Ramos (cell line): Measurements from ENCODE around the gene MAP3K6.

ENCODE experiments used
- in situ Hi-C: fragments of 300-500 bp; cut with MboI; formaldehyde crosslinking; loops from one replicate; pipeline ENCODE4 v1.14.3; 2022; ENCODE audit warnings: low sequenced_read_pairs; ENCODE audit not compliant: unreplicated experiment

MAP3K6 gene

GRCh38 chr1:27343639-27344025 is 23.1 kb downstream of the MAP3K6 start:
- in situ Hi-C loops, result no loop called here

- in situ Hi-C loops, result no loop called here
Observed at GRCh38 chr1:27342778-27343638, 23.8 kb downstream of the MAP3K6 start.

- in situ Hi-C loops, result no loop called here
Observed at GRCh38 chr1:27342391-27342777, 24.4 kb downstream of the MAP3K6 start.

GRCh38 chr1:27341525-27342252 is 25.1 kb downstream of the MAP3K6 start, which contains the start of gene SYTL1:
TSS of gene SYTL1 (plus strand) at chr1:27342022. CDS start at chr1:27345335, 3,313 bp downstream.
- in situ Hi-C loops, result no loop called here

GRCh38 chr1:27339213-27339612 is 27.5 kb downstream of the MAP3K6 start:
- in situ Hi-C loops, result no loop called here

DNA sequence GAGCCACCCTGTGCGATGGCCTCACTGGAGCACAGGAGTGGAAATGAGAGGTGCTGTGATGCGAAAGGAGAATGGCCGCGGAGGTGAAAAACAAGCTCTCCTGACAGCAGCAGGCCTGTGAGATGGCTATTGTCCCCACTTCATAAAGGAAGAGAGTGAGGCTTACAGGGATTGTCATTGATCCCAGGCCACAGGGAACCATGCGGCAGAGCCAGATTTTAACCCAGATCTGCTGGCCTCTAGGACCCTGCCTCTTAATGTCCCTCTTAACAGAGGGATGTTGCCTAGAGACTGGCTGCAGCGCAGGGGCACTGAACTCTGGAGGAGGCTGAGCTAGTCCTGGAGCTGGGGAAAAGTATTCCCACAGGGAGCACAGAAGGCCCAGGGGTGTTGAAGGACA is 28.0 kb downstream of the MAP3K6 start:
- in situ Hi-C loops, result no loop called here

GRCh38 chr1:27336756-27337155 is 30.0 kb downstream of the MAP3K6 start:
- in situ Hi-C loops, result no loop called here

DNA sequence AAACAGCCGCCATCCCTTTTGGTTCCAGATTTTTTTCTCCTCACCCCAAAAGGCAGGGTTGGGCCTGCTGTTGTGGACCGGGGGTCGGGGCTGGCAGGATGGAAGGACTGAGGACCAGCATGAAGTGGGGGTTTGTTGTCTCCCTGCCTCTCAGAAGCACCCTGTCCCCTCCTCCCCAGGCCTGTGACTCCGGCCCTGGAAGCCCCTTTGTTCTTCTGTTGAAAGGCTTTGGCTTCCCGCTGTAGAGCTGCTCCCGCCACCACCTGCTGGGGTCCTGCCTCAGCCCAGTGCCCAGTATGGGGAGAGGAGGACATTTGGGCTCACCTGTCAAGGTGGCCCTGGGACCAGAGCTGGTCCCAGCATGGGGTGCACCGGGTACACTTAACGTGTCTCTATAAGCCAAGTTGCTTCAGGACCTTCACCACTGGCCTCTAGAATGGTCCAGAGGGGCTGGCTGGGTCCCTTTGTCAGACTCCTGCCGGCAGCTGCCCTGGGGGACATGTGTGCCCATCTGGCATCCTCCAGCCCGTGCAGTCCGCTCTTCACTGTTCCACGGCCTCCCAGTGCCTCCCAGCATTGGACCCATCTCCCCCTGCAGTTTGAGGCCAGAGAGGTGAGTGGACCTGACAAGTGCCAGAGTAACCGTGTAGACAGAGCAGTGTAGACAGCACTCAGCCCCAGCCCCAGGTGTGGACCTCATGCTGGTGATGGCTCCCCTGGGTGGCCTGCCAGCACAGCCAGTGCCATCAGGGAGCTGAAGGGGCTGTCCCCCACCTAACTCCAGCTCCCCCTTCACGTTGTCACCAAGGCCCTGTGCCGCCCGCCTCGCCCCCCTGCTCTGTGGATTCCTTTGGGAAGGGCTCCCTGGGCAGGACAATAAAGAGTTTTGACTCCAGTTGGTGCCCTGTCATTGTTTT is 31.0 kb downstream of the MAP3K6 start:
- in situ Hi-C loops, result no loop called here

DNA sequence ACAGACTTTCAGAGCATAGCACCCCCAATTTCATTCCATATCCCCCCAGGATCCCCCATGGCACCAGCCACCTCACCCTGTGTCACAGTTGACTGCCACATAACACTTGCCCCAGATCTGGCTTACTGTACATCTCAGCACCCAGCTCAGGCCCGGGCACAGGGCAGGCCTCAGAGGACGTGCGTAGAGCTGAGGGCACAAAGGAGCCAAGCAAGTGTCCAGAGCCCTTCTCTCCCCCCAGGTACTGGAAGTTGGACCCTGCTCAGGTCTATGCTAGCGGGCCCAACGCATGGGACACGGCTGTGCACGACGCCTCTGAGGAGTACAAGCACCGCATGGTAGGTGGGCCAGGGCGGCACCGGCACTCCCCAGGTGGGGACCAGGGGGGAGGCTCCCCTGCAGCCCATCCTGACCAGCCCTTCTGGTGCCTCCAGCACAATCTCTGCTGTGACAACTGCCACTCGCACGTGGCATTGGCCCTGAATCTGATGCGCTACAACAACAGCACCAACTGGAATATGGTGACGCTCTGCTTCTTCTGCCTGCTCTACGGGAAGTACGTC is 33.0 kb downstream of the MAP3K6 start:
- in situ Hi-C loops, result no loop called here

GRCh38 chr1:27332536-27333281 is 34.1 kb downstream of the MAP3K6 start:
- in situ Hi-C loops, result no loop called here

GRCh38 chr1:27331922-27332321 is 34.8 kb downstream of the MAP3K6 start:
- in situ Hi-C loops, result no loop called here

- in situ Hi-C loops, result no loop called here
Observed at GRCh38 chr1:27331426-27331825, 35.3 kb downstream of the MAP3K6 start.

DNA sequence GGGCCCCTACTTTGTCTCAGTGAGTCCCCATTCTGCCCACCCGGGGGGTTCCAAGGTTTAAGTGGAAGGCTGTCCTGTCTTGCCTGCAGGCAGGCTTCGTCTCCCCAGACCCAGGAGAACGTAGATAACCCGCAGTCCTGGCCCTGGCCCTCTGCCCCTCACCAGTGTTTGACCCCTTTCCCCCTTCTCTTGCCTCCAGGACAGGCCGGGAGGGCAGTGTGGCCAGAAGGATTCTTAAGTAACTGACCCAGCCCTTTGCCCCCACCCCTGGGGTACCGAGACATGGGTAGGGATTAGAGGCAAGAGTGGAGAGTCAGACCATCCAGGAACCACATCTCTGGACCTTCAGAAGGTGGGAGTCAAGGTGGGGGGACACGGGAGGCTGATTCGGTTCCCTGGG is 36.0 kb downstream of the MAP3K6 start:
- in situ Hi-C loops, result no loop called here

GRCh38 chr1:27327964-27328363 is 38.8 kb downstream of the MAP3K6 start:
- in situ Hi-C loops, result no loop called here

- in situ Hi-C loops, result no loop called here
Observed at GRCh38 chr1:27325286-27325685, 41.5 kb downstream of the MAP3K6 start.

DNA sequence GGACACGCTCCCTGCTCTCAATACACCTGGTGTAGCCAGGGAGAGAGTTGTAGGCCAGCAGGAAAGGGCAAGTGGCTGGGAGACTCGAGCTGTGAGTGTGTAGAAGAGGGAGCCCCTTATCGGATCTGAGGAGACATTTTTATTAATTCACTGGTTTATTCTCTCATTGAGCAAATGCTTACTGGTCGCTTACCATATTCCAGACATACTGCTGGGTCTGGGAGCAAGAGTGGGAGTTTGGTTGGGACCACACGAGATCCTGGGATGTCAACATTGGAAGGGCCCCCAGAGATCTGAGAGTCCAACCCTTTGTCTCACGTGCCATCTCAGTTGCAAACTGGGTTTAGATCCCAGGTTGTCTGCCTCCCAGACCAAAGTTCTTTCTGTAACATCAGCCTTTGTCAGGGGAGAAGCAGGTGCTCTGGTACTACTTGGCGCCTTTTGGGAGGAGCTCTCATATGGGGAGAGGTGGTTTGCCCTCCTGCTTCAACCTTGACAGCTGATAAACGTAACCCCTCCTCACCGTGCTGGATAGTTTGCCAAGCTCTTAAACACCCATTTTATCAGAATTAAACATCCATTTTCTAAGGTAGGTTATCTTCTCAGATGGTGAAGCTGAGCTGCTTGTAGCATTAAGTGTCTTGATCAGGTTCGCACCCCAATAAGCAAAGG is 44.1 kb downstream of the MAP3K6 start:
- in situ Hi-C loops, result no loop called here

DNA sequence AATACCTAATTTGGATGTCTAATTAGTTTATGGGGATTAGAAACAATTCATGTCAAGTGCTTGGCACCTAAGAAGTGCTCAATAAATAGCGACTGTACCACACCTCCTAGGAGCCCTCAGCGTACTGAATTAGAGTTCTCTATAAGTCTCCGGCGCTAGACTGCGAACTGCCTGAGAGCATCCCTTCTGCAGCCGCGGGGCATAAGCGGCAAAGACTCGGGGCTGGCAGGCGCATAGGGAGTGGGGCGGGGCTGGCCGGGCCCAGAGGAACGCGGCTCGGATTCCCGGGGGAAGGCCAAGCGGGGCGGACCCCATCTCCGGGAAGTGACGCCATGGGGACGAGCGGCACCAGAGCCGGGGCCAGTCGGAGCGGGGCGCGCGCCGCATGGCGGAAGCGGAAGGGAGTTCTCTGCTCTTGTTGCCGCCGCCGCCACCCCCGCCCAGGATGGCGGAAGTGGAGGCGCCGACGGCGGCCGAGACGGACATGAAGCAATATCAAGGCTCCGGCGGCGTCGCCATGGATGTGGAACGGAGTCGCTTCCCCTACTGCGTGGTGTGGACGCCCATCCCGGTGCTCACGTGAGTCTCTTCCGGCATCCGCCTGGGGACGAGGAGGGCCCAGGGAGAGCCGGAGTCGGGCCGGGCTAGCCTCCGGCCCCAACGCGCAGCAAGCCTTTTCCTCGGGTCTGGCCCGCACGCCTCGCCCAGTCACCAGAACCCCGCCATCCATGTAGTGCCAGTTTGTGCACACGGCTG is 44.8 kb downstream of the MAP3K6 start, which contains the start of gene TMEM222:
Gene TMEM222, plus strand, starts transcription at position 351 of the 756 bp plus-strand sequence. Its CDS starts 35 bp downstream, at position 386.
- in situ Hi-C loops, result no loop called here

GRCh38 chr1:27318596-27318995 is 48.2 kb downstream of the MAP3K6 start:
- in situ Hi-C loops, result no loop called here
